HUDEP-2 (cell line): ENCODE results near the gene SPAG6.
"Not testable (repeated sequence)": the region's sequence is repeated elsewhere in the genome, so short reads cannot be mapped to it uniquely, and the experiment has no call there.

Source experiments
- DNase-seq, 76 experiments: peaks; one replicate each; lab custom pipeline; 2025; ENCODE audit not compliant: unreplicated experiment in 76 of 76; lab: John Stamatoyannopoulos, UW

SPAG6 gene

GRCh38 chr10:22368981-22369380 lies 23.7 kb downstream of the SPAG6 start:
- no peak for DNase-seq

DNA sequence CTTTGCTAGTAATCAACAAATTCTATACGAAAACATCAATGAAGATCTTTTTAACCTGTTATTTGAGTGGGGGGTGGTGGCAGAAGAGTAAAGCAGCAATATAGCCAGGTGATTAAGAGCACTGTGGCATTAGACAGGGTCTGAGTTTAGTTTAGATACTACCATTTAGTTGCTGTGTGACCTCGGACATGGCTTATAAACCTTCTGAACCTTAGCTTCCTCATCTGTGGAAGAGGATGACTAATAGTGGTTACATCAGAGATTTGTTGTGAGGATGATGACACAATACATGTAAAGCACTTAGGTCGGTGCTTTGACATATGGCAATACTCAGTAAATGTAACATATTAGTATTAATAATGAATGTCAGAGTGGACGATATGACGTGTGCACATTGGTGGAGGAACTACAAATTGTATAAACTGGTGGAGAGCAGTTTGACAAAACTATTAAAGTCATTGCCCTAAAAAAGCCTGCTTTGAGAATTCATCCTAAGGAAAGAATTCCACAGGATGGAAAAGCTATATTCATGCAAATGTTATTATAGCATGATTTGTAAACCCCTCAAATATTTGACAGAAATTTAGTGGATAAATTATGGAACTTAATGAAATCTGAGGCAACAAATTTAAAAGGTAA lies 24.3 kb downstream of the SPAG6 start:
- DNase-seq = no peak

DNA sequence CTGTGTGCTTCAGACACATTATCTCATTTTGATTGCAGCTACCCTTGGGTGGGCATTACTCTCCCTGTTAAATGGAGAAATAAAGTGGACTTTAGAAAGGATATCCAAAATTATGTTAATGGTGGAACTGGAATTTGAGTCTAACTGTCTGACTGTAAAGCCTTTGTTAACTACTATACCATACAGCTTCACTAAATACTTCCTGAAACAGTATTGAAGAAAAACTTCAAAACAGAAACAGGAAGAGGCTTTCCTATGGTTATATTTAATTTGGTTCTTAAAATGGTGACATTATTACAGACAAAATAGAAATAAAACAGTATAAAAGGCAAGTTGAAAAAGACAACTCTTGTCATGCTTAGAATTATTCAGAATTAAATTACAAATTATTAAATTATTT lies 25.0 kb downstream of the SPAG6 start:
- no peak for DNase-seq

DNA sequence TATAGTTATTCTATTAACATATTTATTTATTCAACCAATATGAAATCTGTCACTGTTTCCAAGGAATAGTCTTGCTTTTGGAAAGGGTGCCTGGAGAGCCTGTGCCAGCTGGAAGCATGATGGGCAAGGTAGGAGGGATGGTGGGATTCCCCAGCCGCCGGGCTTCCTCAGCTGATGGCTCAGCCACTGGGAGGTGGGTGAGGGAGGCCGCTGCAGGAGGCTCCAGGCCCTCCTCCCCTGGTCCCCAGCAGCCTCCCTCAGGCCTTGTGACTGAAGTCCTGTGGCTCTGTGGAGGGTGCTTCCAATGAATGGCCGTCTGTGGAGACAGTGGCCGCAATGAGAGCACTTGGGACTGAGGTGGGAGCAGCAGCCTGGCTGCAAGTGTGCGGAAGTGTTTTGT lies 27.0 kb downstream of the SPAG6 start:
- DNase-seq = no peak

DNA sequence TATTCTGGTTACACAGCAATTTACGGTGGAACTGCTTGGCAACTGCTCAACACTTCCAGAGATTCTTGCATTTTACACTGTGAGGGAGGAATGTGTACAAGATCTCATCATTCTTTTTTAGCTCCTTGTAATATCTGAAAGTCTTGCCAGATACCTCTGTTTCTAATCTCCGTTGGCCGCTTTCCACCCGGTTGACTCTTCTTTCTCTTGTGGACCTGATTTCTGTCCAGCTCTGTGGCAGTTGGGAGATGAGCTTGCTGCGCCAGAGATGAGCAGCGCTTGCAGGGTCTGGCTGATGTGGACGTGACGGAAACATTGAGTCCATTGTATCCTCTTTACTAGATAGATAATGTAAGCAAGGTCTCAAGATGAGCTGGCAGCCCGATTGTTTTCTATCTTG lies 27.6 kb downstream of the SPAG6 start:
- DNase-seq = peak in 1 of 76 experiments; percentile 7

GRCh38 chr10:22374489-22375126 lies 29.3 kb downstream of the SPAG6 start:
- DNase-seq = no peak

- DNase-seq = peak in 1 of 76 experiments; percentile 4
Observed at GRCh38 chr10:22379059-22379458, 33.8 kb downstream of the SPAG6 start.

DNA sequence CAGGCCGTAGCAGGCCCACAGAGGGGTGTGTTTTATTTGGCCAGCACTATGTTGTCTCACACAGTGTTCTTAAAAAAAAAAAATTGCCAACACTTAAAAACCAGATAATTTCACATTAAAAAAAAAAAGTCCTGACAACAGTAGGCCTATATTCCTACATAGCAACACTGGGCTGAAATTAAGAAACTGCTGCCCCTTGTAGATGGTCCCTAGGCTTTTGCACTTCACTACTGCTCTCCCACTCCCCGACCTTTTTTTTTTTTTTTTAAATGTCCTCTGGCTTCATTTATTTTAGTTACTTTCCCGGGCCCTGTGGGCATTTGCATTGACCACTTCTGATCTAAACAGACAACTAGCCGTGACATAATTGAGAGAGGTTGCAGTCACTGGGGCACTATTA lies 36.0 kb downstream of the SPAG6 start:
- no peak for DNase-seq

DNA sequence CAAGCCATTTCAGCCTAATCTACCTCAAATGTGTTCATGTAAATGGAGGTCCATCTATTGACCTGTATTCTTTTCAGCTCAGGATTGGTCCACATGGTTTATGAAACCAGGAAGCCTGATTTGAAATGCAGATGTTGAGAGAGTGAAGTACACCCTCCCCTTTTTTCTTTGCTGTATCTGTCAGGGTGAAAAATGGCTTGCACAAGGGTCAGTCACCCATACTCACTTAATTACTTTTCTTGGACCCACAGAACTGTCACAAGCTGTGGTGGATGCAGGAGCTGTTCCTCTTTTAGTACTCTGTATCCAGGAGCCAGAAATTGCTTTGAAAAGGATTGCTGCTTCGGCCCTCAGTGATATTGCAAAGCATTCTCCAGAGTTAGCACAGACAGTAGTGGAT lies 41.2 kb downstream of the SPAG6 start:
- DNase-seq = no peak

DNA sequence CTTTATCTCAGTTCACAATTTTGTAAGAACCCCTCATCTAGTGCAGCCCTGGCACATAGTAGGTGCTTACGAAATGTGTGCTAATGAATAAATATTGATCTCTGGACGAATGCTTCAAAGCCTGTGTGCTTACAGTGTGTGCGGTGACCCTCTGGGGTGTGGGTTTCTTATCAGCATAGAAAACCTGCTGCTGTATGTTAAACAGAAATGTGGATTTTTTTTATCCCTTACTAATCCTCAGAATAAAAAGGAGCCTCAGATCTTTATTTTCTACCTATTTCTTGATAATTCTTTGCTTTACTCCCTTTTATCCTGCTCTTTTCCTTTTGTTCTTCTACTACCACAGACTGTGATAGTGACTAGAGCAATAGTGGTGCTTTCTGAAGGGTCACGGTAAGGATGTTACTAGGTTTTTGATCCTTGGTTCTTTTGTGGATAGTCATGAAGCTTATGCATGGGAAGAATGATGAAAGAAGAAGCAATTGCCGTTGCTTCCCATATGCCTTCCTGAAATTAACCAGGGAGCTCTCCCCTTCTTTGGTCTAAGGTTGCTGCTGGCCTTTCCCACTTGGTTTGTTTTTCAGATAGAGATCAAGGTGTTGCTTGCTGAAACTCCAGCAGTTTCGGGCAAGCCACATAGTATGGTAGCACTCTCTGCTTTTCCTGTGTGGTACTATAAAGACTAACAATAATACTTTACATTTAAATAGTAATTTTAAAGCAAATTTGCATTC lies 44.7 kb downstream of the SPAG6 start:
- peak in 5 of 76 experiments; percentile 2 to 25 (median 16) for DNase-seq

DNA sequence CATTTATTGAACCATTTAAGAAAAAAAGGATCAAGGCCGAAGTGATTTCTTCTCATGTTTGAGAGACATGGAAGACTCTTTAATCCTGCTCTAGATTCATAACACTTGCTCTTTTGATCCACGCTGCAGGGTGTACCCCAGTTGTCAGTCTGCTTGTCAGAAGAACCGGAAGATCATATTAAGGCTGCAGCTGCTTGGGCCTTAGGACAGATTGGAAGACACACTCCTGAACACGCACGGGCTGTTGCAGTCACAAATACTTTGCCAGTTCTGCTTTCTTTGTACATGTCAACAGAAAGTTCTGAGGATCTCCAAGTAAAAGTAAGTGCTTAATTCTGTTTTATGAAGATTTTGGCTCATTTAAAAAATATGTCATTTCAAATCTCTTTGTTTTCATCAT lies 46.3 kb downstream of the SPAG6 start:
- DNase-seq = no peak

- DNase-seq = not testable (repeated sequence)
Observed at GRCh38 chr10:22396195-22396594, 50.9 kb downstream of the SPAG6 start.

DNA sequence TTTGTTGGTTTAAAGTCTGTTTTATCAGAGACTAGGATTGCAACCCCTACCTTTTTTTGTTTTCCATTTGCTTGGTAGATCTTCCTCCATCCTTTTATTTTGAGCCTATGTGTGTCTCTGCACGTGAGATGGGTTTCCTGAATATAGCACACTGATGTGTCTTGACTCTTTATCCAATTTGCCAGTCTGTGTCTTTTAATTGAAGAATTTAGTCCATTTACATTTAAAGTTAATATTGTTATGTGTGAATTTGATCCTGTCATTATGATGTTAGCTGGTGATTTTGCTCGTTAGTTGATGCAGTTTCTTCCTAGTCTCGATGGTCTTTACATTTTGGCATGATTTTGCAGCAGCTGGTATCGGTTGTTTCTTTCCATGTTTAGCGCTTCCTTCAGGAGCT lies 61.6 kb downstream of the SPAG6 start:
- DNase-seq = not testable (repeated sequence)

- DNase-seq = no peak
Observed at GRCh38 chr10:22410394-22410793, 65.1 kb downstream of the SPAG6 start.

DNA sequence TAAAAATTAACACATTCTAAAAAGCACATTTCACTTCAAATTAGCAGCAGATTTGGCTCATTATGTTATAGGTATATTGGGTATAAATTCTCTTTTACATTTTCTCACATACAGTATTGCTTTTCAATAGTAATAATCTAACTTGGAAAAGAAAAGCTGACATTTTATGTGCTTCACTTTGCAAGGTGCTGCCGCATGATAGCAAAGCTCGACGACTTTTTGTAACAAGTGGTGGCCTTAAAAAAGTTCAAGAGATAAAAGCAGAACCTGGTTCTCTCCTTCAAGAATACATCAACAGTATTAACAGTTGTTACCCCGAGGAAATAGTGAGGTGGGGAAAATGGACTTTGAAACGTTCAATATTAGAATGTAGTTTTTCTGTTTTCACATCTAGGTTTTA lies 65.5 kb downstream of the SPAG6 start:
- no peak for DNase-seq

- no peak for DNase-seq
Observed at GRCh38 chr10:22414146-22414545, 68.8 kb downstream of the SPAG6 start.

DNA sequence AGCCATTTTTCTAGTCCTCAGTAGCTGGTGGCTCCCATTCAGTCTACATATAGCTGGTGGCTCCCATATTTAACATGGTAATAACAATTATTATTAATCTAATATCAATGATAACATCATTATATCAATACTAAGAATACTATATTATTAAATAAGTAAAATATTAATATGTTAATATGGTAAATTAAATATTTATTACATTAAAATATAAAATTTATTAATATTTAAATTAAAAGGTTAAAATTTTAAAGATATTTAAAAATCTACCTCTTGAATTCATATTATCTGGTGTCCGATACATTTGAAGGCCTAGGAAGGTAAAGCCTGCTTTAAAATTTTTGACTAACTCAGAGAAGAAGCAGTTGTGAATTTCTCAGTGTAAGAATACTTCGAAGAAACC lies 69.8 kb downstream of the SPAG6 start:
- DNase-seq = no peak

GRCh38 chr10:22417736-22418268 lies 72.5 kb downstream of the SPAG6 start:
- no peak for DNase-seq

DNA sequence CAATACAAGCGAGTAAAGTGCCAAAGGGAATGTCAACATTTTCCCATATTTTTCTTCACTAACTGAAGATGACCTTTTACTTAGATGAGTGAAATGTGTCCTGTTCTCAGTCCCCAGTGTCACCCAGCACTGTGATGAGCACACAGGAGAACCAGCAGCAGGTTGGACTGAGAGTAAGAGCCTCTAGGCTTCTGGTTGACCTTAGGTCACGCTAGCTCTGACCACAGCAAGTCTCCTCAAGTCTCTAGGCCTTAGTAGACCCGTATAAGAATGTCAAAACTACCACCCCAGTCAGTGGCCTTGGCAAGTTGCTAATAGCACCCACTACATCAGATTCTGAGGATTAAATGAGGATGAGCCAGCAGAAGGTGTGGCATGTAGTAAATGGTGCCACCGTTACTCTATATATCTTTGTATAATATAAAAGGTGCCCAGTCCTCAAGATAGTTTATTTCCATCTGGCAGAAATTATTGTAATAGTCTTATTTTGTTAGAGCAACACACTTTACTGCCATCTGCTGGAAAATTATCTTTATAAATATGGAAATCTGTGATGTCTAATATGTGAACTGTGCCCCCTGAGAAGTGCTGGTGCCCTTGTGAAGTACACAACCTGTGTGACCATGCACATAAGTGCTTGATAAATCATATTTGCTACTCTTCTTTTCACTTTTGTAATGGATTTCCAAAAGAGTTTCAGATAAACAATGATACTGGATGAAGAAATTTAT lies 75.7 kb downstream of the SPAG6 start:
- peak in 2 of 76 experiments; percentile 5 to 13 for DNase-seq

- DNase-seq = no peak
Observed at GRCh38 chr10:22426653-22427052, 81.4 kb downstream of the SPAG6 start.

- peak in 4 of 76 experiments; percentile 11 to 27 (median 16) for DNase-seq
Observed at GRCh38 chr10:22427101-22427500, 81.8 kb downstream of the SPAG6 start.
